ENCODE measurements around the gene GOLPH3L. TPM values are rescaled to one million over a fixed set of nuclear protein-coding genes. Genes with fewer than 3 reads are reported as not detected.
"Not testable (repeated sequence)": the region's sequence is repeated elsewhere in the genome, so short reads cannot be mapped to it uniquely, and the experiment has no call there.

GOLPH3L gene
- total RNA-seq, 1 donor from 2014 or later = 30.9 TPM

DNA sequence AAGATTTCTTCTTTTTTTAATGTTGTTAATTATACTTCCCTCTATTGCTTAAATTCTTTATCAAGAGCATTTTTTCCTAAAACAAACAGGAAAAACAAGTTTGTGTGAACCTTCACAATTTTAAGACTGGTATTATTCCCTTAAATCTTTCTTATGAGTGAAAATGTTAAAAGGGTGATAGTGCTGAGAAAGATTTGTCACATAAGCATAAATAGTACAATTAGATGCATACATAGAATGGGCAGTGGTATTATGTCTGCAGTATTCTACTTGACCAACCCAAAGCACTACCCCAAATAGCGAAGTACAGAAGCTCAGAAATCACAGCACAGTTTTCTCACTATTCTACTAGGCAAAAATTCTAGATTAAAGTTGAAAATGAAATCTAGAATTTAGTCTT is 18.0 kb downstream of the GOLPH3L start:
- Mint-ChIP-seq H3K4me3 (no peak overlapping the region), H3K27me3 (no peaks in the 10 kb centered on the region), H3K4me1 (ENCODE audit: unreplicated experiment) (peaks cover 4% of the 10 kb centered on the region), H3K27ac (no peak overlapping the region), H3K36me3 (peaks cover 20% of the 10 kb centered on the region), H3K9me3 (no peaks in the 10 kb centered on the region)
- DNase-seq (ENCODE audit: extremely low spot score, unreplicated experiment) = no peak
- TF ChIP-seq, protein P1, sequence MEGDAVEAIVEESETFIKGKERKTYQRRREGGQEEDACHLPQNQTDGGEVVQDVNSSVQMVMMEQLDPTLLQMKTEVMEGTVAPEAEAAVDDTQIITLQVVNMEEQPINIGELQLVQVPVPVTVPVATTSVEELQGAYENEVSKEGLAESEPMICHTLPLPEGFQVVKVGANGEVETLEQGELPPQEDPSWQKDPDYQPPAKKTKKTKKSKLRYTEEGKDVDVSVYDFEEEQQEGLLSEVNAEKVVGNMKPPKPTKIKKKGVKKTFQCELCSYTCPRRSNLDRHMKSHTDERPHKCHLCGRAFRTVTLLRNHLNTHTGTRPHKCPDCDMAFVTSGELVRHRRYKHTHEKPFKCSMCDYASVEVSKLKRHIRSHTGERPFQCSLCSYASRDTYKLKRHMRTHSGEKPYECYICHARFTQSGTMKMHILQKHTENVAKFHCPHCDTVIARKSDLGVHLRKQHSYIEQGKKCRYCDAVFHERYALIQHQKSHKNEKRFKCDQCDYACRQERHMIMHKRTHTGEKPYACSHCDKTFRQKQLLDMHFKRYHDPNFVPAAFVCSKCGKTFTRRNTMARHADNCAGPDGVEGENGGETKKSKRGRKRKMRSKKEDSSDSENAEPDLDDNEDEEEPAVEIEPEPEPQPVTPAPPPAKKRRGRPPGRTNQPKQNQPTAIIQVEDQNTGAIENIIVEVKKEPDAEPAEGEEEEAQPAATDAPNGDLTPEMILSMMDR (conservative IDR thresholded peaks at IDR 0.05) = no peak

DNA sequence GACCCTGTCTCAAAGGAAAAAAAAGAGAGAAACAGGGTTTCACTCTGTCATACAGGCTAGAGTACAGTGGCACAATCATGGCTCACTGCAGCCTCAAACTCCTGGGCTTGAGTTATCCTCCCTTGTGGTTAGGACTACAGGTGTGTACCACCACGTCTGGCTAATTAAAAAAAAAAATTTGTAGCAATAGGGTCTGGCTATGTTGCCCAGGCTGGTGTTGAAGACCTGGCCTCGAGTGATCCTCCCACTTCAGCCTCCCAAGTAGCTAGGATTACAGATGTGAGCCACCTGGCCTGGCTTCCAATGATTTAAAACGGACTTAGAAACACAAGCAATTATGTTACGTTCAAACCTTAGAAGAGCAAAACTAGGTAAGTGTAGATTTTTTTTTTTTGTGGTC is 22.1 kb downstream of the GOLPH3L start:
- H3K27me3 Mint-ChIP-seq = no peaks in the 10 kb centered on the region

DNA sequence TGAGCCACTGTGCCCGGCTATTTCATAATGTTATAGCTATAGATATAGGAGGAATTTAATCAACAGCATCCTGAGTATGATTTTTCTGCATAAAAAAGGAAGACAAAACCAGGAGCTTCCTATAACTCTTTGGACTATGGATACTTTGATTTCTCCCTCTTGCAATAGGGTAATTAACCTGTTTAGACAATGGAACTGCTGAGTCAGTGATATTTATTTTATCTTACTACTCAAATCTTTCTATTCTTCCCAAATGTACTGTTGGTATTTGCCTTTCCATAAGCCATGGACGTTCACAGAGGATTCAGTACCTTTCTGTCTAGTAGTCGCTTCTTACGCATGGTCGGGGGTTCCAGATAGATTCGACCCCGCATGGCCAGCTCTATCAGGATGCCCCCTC is 33.6 kb downstream of the GOLPH3L start:
- no peak overlapping the region for H3K27ac Mint-ChIP-seq
- DNase-seq (ENCODE audit: extremely low spot score, unreplicated experiment) = no peak
- H3K27me3 Mint-ChIP-seq = no peaks in the 10 kb centered on the region
- H3K36me3 Mint-ChIP-seq = peaks cover 36% of the 10 kb centered on the region
- peaks cover 5% of the 10 kb centered on the region for H3K4me1 Mint-ChIP-seq (ENCODE audit: unreplicated experiment)
- H3K4me3 Mint-ChIP-seq = no peak overlapping the region
- H3K9me3 Mint-ChIP-seq = no peaks in the 10 kb centered on the region
- TF ChIP-seq, protein P1 (conservative IDR thresholded peaks at IDR 0.05) = no peak

More for the DNA sequence above, 22.1 kb downstream of the GOLPH3L start:
- TF ChIP-seq, protein P1 (conservative IDR thresholded peaks at IDR 0.05) = no peak
- Mint-ChIP-seq H3K4me1 (ENCODE audit: unreplicated experiment) (peaks cover 4% of the 10 kb centered on the region), H3K4me3 (no peak overlapping the region), H3K27ac (no peak overlapping the region), H3K9me3 (no peaks in the 10 kb centered on the region), H3K36me3 (peaks cover 16% of the 10 kb centered on the region)
- DNase-seq (ENCODE audit: extremely low spot score, unreplicated experiment) = no peak

DNA sequence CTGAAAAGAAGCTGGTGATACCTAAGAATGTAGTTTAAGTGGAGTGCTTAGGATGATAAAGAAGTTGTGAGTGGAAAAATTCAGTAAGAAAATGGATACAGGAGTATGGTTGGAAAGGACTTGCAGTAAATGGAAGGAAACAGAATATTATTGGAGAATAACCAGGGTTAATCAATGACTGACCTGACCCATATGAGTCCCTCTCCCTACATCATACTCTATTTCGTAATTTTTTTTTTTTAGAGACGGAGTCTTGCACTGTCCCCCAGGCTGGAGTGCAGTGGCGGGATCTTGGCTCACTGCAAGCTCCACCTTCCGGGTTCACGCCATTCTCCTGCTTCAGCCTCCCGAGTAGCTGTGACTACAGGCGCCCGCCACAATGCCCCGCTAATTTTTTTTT is 34.1 kb downstream of the GOLPH3L start:
- TF ChIP-seq, protein P1 (conservative IDR thresholded peaks at IDR 0.05) = no peak
- Mint-ChIP-seq H3K4me3 (no peak overlapping the region), H3K9me3 (no peaks in the 10 kb centered on the region), H3K27ac (no peak overlapping the region), H3K27me3 (no peaks in the 10 kb centered on the region), H3K4me1 (ENCODE audit: unreplicated experiment) (peaks cover 2% of the 10 kb centered on the region), H3K36me3 (peaks cover 34% of the 10 kb centered on the region)
- no peak for DNase-seq (ENCODE audit: extremely low spot score, unreplicated experiment)

DNA sequence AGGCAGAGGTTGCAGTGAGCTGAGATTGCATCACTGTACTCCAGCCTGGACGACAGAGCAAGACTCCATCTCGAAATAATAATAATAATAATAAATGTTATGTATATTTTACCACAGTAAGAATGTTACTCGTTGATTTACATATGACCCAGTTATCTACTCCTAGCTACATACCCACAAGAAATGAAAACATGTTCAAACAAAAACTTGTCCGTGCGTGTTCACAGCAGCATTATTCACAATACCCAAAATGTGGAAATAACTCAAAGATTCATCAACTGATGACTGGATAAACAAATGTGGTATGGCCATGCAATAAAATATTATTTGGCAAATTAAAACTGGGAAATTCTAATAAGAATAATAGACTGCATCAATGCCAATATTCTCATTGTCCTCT is 35.8 kb downstream of the GOLPH3L start:
- Mint-ChIP-seq H3K4me1 (ENCODE audit: unreplicated experiment) (no peaks in the 10 kb centered on the region), H3K36me3 (peaks cover 29% of the 10 kb centered on the region), H3K4me3 (no peak overlapping the region), H3K9me3 (no peaks in the 10 kb centered on the region), H3K27me3 (no peaks in the 10 kb centered on the region), H3K27ac (no peak overlapping the region)
- DNase-seq (ENCODE audit: extremely low spot score, unreplicated experiment) = no peak
- TF ChIP-seq, protein P1 (conservative IDR thresholded peaks at IDR 0.05) = no peak

DNA sequence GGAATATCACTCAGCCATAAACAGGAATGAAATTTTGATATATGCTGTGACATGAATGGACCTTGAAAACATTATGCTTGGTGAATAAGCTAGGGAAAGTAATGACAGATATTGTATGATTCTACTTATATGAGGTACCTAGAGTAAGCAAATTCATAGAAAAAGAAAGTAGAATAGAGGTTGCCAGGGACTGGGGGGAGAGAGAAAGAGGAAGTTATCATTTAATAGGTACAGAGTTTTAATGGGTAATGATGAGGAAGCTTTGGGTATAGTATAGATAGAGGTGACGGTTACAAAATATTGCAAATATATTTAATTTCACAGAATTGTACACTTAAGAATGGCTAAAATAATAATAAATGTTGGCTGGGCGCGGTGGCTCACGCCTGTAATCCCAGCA is 36.4 kb downstream of the GOLPH3L start:
- H3K9me3 Mint-ChIP-seq = no peaks in the 10 kb centered on the region
- H3K4me1 Mint-ChIP-seq (ENCODE audit: unreplicated experiment) = no peaks in the 10 kb centered on the region
- H3K27me3 Mint-ChIP-seq = no peaks in the 10 kb centered on the region
- H3K4me3 Mint-ChIP-seq = no peak overlapping the region
- TF ChIP-seq, protein P1 (conservative IDR thresholded peaks at IDR 0.05) = no peak
- H3K36me3 Mint-ChIP-seq = peaks cover 29% of the 10 kb centered on the region
- H3K27ac Mint-ChIP-seq = no peak overlapping the region
- DNase-seq (ENCODE audit: extremely low spot score, unreplicated experiment) = no peak

DNA sequence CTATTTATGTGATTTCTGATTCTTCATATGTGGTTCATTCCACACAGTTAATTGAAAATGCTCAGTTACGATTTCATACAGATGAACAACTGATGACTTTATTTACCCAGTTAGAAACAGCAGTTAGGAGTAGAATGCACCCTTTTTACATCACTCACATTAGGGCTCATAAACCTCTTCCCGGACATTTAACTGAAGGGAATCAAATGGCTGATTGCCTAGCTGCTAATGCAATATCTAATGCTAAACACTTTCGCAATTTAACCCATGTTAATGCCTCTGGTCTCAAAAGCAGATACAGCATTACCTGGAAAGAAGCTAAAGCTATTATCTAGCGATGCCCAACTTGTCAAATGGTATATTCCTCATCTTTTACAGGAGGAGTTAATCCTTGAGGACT is 39.9 kb downstream of the GOLPH3L start:
- H3K36me3 Mint-ChIP-seq = peaks cover 21% of the 10 kb centered on the region
- not testable (repeated sequence) for H3K27ac Mint-ChIP-seq; H3K4me1 Mint-ChIP-seq (ENCODE audit: unreplicated experiment); H3K9me3 Mint-ChIP-seq; DNase-seq (ENCODE audit: extremely low spot score, unreplicated experiment); H3K27me3 Mint-ChIP-seq; H3K4me3 Mint-ChIP-seq

DNA sequence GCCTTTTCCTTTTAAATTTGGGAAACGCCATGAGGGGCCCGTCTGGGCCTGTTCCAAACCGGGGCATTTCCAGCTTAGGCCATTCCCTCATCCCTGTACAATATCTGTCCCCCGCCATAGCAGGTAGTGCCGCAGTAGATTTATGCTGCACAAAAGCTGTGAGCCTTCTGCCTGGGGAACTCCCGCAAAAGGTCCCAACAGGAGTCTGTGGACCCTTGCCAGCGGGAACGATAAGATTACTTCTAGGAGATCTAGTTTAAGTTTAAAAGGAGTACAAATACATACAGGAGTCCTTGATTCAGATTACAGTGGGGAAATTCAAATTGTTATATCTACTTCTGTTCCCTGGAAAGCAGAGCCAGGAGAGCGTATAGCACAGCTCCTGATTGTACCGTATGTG is 42.3 kb downstream of the GOLPH3L start:
- H3K4me1 Mint-ChIP-seq (ENCODE audit: unreplicated experiment); H3K4me3 Mint-ChIP-seq; H3K27ac Mint-ChIP-seq; H3K36me3 Mint-ChIP-seq; H3K27me3 Mint-ChIP-seq; H3K9me3 Mint-ChIP-seq; DNase-seq (ENCODE audit: extremely low spot score, unreplicated experiment): not testable (repeated sequence)

Measured in type B pancreatic cell (in vitro differentiated cells).